ENCODE data around the gene CCNK. TPM values are rescaled to one million over a fixed set of nuclear protein-coding genes. Genes with fewer than 3 reads are reported as not detected.

Gene CCNK
- total RNA-seq, 1 experiment from 2014 or later = 84.7 TPM

GRCh38 chr14:99524091-99524661 lies 43.0 kb downstream of the CCNK start (continued):
- TF ChIP-seq USF1 (CRISPR knock-in tag; IDR thresholded peaks at IDR 0.05) = 0 out of 2 replicates have a peak, but pooled peaks have one; percentile 41
- no peak for TF ChIP-seq ZNF512 (CRISPR knock-in tag; IDR thresholded peaks at IDR 0.05; ENCODE audit: borderline replicate concordance)
- no peak for TF ChIP-seq RELA (CRISPR knock-in tag; IDR thresholded peaks at IDR 0.05; ENCODE audit: borderline replicate concordance)
- TF ChIP-seq ZNF263 (CRISPR knock-in tag; IDR thresholded peaks at IDR 0.05; ENCODE audit: low read depth) = no peak
- TF ChIP-seq RORB (CRISPR knock-in tag; IDR thresholded peaks at IDR 0.05) = no peak
- no peak for TF ChIP-seq FOXP1 (CRISPR knock-in tag; IDR thresholded peaks at IDR 0.05; ENCODE audit: borderline replicate concordance)
- TF ChIP-seq E2F4 (CRISPR knock-in tag; IDR thresholded peaks at IDR 0.05; ENCODE audit: borderline replicate concordance, low read depth) = no peak
- no peak for TF ChIP-seq EMX1 (CRISPR knock-in tag; IDR thresholded peaks at IDR 0.05)
- TF ChIP-seq ZBTB43 (CRISPR knock-in tag; IDR thresholded peaks at IDR 0.05) = no peak
- no peak for TF ChIP-seq FOXP4 (CRISPR knock-in tag; IDR thresholded peaks at IDR 0.05)
- no peak for TF ChIP-seq ERG (CRISPR knock-in tag; IDR thresholded peaks at IDR 0.05)
- TF ChIP-seq NR3C1 (CRISPR knock-in tag; conservative IDR thresholded peaks at IDR 0.05; ENCODE audit: low read depth) = no peak

GRCh38 chr14:99524804-99525698 lies 43.8 kb downstream of the CCNK start:
- DNase-seq (ENCODE audit: low spot score) (no peak), ATAC-seq (peak; percentile 57)
- Mint-ChIP-seq H3K4me3 (no peak overlapping the region), H3K27ac (peak overlapping the region; percentile 60), H3K27me3 (ENCODE audit: low read depth) (no peaks in the 10 kb centered on the region), H3K9me3 (no peaks in the 10 kb centered on the region), H3K36me3 (no peaks in the 10 kb centered on the region), H3K4me1 (peaks cover 52% of the 10 kb centered on the region)
- ChIA-PET POLR2A (interaction anchor here (1.2 kb wide), 1 partner anchor 44 kb away, joined by 3 read pairs; the partner anchor contains the start of genes CCNK and SETD3), CTCF (interaction anchor here (0.7 to 2.9 kb wide), 21 partner anchors 11 to 668 kb away, joined by 3 to 24 read pairs (median 4); partner anchors contain the start of genes CCNK and SETD3)
- TF ChIP-seq HMGXB4 (CRISPR knock-in tag; IDR thresholded peaks at IDR 0.05) (0 out of 2 replicates have a peak, but pooled peaks have one; percentile 15), USF1 (CRISPR knock-in tag; IDR thresholded peaks at IDR 0.05) (no peak), ZNF219 (CRISPR knock-in tag; IDR thresholded peaks at IDR 0.05; ENCODE audit: borderline replicate concordance) (no peak), ZNF423 (CRISPR knock-in tag; IDR thresholded peaks at IDR 0.05) (peak; percentile 86)

All from WTC11 (cell line).